Cardiac fibroblast (primary cell): ENCODE results near the gene ING3.

ENCODE experiments used
- DNase-seq, 2 donors: peaks; one replicate each; pipeline versions ENCODE4 v3.0.0 to v3.0.0-alpha.2; 2010; ENCODE audit warnings: low read depth in 2 of 2
- H3K4me3 ChIP-seq, 2 donors: replicated peaks in 1 of 2; 1 replicate in 1 of 2; 2 replicates in 1 of 2; pipeline ENCODE4 v1.5.1; 2011; ENCODE audit warnings: low read depth in 2 of 2, low read length in 2 of 2, mild to moderate bottlenecking in 2 of 2, moderate library complexity in 1 of 2
- TF ChIP-seq, protein P1 (sequence below): IDR thresholded peaks from one replicate; pipeline ENCODE4 v1.5.1; 2011; ENCODE audit warnings: low read depth, mild to moderate bottlenecking, low read length, inconsistent platforms

The ING3 gene

DNA sequence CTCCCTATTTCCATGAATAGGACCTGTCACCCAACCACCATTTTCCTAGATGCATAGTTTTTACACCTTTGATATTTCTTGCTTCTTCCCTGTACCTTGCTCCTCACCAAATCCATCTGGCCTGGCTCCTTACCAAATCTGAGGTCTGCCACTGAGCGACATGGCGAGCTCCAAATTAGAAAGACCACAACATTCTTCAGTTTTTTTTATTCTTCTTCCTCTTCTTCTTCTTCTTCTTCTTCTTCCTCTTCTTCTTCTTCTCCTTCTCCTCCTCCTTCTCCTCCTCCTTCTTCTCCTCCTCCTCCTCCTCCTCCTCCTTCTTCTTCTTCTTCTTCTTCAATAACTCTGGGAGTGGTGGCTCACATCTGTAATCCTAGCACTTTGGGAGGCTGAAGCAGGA lies 45.1 kb downstream of the ING3 start:
- no peak overlapping the region for H3K4me3 ChIP-seq
- no peak for DNase-seq
- TF ChIP-seq, protein P1, sequence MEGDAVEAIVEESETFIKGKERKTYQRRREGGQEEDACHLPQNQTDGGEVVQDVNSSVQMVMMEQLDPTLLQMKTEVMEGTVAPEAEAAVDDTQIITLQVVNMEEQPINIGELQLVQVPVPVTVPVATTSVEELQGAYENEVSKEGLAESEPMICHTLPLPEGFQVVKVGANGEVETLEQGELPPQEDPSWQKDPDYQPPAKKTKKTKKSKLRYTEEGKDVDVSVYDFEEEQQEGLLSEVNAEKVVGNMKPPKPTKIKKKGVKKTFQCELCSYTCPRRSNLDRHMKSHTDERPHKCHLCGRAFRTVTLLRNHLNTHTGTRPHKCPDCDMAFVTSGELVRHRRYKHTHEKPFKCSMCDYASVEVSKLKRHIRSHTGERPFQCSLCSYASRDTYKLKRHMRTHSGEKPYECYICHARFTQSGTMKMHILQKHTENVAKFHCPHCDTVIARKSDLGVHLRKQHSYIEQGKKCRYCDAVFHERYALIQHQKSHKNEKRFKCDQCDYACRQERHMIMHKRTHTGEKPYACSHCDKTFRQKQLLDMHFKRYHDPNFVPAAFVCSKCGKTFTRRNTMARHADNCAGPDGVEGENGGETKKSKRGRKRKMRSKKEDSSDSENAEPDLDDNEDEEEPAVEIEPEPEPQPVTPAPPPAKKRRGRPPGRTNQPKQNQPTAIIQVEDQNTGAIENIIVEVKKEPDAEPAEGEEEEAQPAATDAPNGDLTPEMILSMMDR = no peak

DNA sequence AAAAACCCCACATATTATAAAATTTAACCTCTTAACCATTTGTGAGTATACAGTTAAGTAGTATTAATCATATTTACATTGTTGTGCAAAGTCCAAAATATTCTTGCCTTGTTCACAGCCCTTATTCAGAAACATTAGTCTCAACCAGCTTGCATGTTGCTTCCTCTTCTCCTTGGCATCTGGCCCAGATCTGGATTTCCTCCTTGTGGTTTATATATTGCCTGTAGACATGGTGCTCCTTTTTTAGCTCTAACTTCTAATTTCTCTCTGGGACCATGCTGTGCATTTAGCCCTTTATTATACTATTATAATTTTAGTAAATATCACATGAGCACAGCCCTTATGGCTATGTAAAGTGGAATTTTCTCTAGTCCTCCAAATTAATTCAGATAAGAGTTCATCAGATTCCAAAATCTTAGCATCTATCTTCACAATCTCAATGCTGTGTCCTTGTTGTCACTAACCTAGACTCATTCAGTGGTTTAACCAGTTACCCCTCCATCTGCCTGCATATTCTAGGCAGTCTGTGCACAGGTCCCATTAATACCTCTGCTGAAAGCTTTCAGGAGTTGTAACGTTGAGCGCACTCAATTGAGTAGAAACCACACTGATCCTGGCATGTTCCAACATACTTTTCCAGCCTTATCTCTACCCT lies 45.9 kb downstream of the ING3 start:
- TF ChIP-seq, protein P1 = no peak
- H3K4me3 ChIP-seq = no peak overlapping the region
- peak; percentile 93 to 94 for DNase-seq

DNA sequence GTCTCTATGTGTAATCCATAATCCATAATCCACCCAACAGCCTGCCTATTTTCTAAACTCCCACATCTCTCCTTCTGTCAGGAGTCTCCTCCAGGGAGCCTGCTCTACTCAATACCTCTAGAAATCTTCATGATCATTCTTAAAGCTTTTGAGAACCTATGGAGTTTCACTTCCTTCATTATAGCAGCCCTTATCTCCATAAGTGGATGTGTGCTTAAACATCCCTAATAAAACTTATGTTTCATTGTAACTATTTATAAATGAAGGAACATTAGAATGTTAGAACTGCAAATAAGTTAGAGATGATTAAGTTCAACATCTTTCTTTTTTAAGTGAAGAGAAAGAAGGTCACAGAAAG lies 46.4 kb downstream of the ING3 start:
- no peak overlapping the region for H3K4me3 ChIP-seq
- TF ChIP-seq, protein P1 = no peak
- no peak for DNase-seq

DNA sequence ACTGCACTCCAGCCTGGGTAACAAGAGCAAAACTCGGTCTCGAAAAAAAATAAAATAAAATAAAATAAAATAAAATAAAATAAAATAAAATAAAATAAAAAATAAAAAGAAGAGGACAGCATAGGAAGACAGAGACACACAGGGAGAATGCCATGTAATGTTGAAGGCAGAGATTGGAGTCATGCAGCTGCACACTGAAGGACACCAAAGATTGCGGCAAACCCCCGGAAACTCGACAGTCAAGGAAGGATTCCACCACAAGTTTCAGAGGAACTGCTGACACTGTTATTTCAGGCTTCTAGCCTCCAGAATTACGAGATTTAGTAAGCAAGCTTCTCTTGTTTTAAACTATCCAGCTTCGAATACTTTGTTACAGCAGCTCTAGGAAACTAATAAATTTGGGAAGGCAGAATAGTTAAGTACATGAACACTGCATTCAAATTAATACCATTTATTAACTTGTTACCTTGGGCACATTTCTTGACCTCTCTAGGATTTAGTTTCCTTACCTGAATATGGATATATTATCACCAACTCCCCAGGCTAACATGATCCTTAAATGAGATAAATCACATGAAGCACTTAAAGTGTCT lies 47.4 kb downstream of the ING3 start:
- no peak overlapping the region for H3K4me3 ChIP-seq
- TF ChIP-seq, protein P1 = no peak
- DNase-seq = no peak

DNA sequence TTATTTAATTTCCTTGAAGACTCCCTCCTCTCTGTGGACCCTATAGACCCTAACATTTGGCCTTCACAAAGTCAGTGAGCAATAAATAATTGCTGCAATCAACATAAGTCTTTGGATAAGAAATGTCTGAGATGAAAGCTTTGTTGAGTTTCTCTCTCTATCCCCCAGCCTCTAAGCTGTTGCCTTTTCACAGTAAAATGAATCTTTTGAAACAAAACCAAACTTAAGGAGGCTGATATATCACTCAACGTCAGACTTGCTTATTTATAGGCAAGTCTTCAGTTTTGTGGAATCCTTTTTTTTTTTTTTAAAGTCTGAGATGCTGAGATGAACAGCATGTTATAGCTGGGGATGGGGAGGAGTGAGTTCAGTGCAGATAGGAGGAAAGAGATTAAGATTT lies 47.9 kb downstream of the ING3 start:
- TF ChIP-seq, protein P1 = no peak
- DNase-seq = no peak
- no peak overlapping the region for H3K4me3 ChIP-seq

DNA sequence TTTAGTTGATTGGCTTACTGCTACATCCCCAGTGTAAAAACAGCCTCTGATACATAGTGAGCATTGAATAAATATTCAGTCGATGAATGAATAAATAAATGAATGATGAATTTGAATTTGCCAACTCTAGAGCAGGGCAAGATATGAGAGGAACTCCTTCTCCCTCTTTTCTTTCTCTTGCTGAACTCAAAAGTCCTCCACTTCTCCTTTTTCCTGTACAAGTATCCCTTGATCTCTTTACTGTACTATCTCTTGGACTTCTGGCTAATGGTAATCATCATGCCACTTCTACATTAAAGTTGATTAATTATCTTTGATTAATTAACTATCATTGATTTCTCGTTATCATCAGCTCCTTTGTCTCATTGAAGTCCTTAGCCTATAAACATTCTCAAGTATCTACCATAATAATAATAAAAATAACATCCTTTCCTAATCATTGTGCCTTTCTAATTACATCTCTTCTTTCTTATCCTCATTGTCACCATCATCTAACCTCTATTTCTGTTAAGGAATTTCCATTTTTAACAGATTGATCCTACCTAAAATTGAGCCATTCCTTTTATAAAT lies 48.5 kb downstream of the ING3 start:
- TF ChIP-seq, protein P1 = no peak
- DNase-seq = no peak
- no peak overlapping the region for H3K4me3 ChIP-seq
